GM12878 (cell line): ENCODE data around the gene ME3. TPM values are rescaled to one million over a fixed set of nuclear protein-coding genes. Genes with fewer than 3 reads are reported as not detected.

Experiments used
- ATAC-seq: fragments of 200-7000 bp; cut with Tn5 transposase; 3 replicates; pipeline ENCODE4 v1.9.1; 2020; ENCODE audit warnings: mild to moderate bottlenecking, moderate library complexity
- BruUV-seq: library from RNA; stranded (reverse); fragments of 400-500 nt; replicated peaks from 2 replicates; lab custom pipeline; 2021; lab: Mats Ljungman, UMichigan
- CTCF ChIA-PET: fragments of 300-600 bp; sonication (Branson Sonifier 250); formaldehyde crosslinking; extraction: SDS; loops from one replicate; lab custom pipeline; 2021; ENCODE audit warnings: inconsistent platforms; lab: Yijun Ruan, JAX
- POLR2A ChIA-PET: fragments of 350-600 bp; formaldehyde crosslinking; extraction: SDS; loops from one replicate; lab custom pipeline; 2021; ENCODE audit warnings: inconsistent platforms; lab: Charles Lee
- RAD21 ChIA-PET: fragments of 300-600 bp; sonication (Branson Sonifier 250); formaldehyde crosslinking; loops from one replicate; lab custom pipeline; 2023; ENCODE audit warnings: antibody characterized with exemption; ENCODE audit not compliant: unreplicated experiment; lab: Charles Lee
- SMC1A ChIA-PET: fragments of 300-600 bp; sonication (Branson Sonifier 250); formaldehyde crosslinking; loops from one replicate; lab custom pipeline; 2023; ENCODE audit not compliant: unreplicated experiment, uncharacterized antibody; lab: Charles Lee
- DNase-seq: peaks from one replicate; pipeline ENCODE4 v3.0.0-alpha.2; 2011; ENCODE audit warnings: low read depth, low spot score
- FAIRE-seq: peaks from 3 replicates; lab custom pipeline; 2011; peaks lifted over from hg19 to GRCh38; lab: Jason Lieb, UNC
- H2AFZ ChIP-seq: 2 replicates; pipeline ENCODE4 v1.6.0; 2011; ENCODE audit warnings: low read depth, low read length, control low read depth; ENCODE audit not compliant: control insufficient read depth
- H3K27ac ChIP-seq: 2 replicates; pipeline ENCODE4 v1.5.1; 2011; ENCODE audit warnings: control low read depth; ENCODE audit not compliant: control insufficient read depth, insufficient read depth
- H3K27me3 ChIP-seq, 2 experiments: replicated peaks in 1 of 2; 2 replicates each; pipeline versions ENCODE4 v1.6.0 to v1.6.1; 2011; ENCODE audit warnings: low read length in 1 of 2; ENCODE audit not compliant: control insufficient read depth in 2 of 2, insufficient read depth in 2 of 2
- H3K36me3 ChIP-seq, 2 experiments: 2 replicates each; pipeline ENCODE4 v1.5.1; 2011; ENCODE audit warnings: low read length in 1 of 2; ENCODE audit not compliant: control insufficient read depth in 2 of 2, insufficient read depth in 2 of 2
- H3K4me1 ChIP-seq: 2 replicates; pipeline ENCODE4 v1.6.1; 2011; ENCODE audit warnings: mild to moderate bottlenecking, low read length, moderate library complexity, mixed read lengths; ENCODE audit not compliant: control insufficient read depth, insufficient read depth
- H3K4me2 ChIP-seq: 2 replicates; pipeline ENCODE4 v1.6.0; 2011; ENCODE audit warnings: control low read depth; ENCODE audit not compliant: control insufficient read depth, insufficient read depth
- H3K4me3 ChIP-seq: fragments of 200-600 bp; sonication (generic); 2 replicates; pipeline ENCODE4 v1.5.1; 2016
- H3K79me2 ChIP-seq: 2 replicates; pipeline ENCODE4 v1.6.0; 2011; ENCODE audit warnings: low read length; ENCODE audit not compliant: control insufficient read depth, insufficient read depth
- H3K9ac ChIP-seq: 2 replicates; pipeline ENCODE4 v1.8.0; 2011; ENCODE audit warnings: low read length, control low read depth, mixed read lengths; ENCODE audit not compliant: control insufficient read depth, insufficient read depth
- H3K9me3 ChIP-seq: replicated peaks from 3 replicates; pipeline ENCODE4 v1.5.1; 2011; ENCODE audit warnings: mild to moderate bottlenecking, low read length; ENCODE audit not compliant: control insufficient read depth, insufficient read depth
- H4K20me1 ChIP-seq: 2 replicates; pipeline ENCODE4 v1.6.0; 2011; ENCODE audit not compliant: control insufficient read depth, insufficient read depth
- CBX3 ChIP-seq: fragments of 200-600 bp; sonication (generic); IDR thresholded peaks from 2 replicates; pipeline ENCODE4 v1.6.1; 2016; ENCODE audit warnings: low read depth, borderline replicate concordance
- EP300 ChIP-seq, 2 experiments: fragments of 150-350 bp in 1 of 2; IDR thresholded peaks; 2 replicates each; pipeline ENCODE4 v1.6.1; 2011 to 2012; ENCODE audit warnings: low read depth in 2 of 2, low read length in 2 of 2, borderline replicate concordance in 1 of 2, improper control_type of control experiment in 1 of 2, inconsistent platforms in 1 of 2; ENCODE audit not compliant: control insufficient read depth in 1 of 2
- FOS ChIP-seq: IDR thresholded peaks from 3 replicates; pipeline ENCODE4 v1.6.1; 2011; ENCODE audit warnings: borderline replicate concordance; ENCODE audit not compliant: insufficient read length; ENCODE audit errors: extremely low read depth
- GABPA ChIP-seq: IDR thresholded peaks from 2 replicates; pipeline ENCODE4 v1.6.1; 2014; ENCODE audit warnings: antibody characterized with exemption, low read depth, mild to moderate bottlenecking, inconsistent platforms
- MYB ChIP-seq: fragments of 150-350 bp; IDR thresholded peaks from 2 replicates; pipeline ENCODE4 v1.6.1; 2014; ENCODE audit warnings: mild to moderate bottlenecking, low read depth, low read length, borderline replicate concordance
- NBN ChIP-seq: fragments of 450-650 bp; IDR thresholded peaks from 2 replicates; pipeline ENCODE4 v1.6.1; 2016
- NR2C2 ChIP-seq: IDR thresholded peaks from 2 replicates; pipeline ENCODE4 v1.6.1; 2011; ENCODE audit warnings: borderline replicate concordance, low read depth; ENCODE audit not compliant: control insufficient read depth, insufficient read length
- RAD51 ChIP-seq: fragments of 450-650 bp; IDR thresholded peaks from 2 replicates; pipeline ENCODE4 v1.6.1; 2016; ENCODE audit warnings: moderate library complexity, mild to moderate bottlenecking, inconsistent platforms
- RCOR1 ChIP-seq: conservative IDR thresholded peaks from 2 replicates; pipeline ENCODE4 v1.6.1; 2012; ENCODE audit warnings: low read depth, low read length, improper control_type of control experiment
- SIN3A ChIP-seq: IDR thresholded peaks from 2 replicates; pipeline ENCODE4 v1.6.1; 2012; ENCODE audit warnings: low read depth, low read length, improper control_type of control experiment
- SREBF1 ChIP-seq: IDR thresholded peaks from 2 replicates; pipeline ENCODE4 v1.6.1; 2012; ENCODE audit warnings: mild to moderate bottlenecking, low read length
- TCF3 ChIP-seq: IDR thresholded peaks from 2 replicates; pipeline ENCODE4 v1.6.1; 2012; ENCODE audit warnings: low read depth, mild to moderate bottlenecking, low read length, borderline replicate concordance; ENCODE audit not compliant: insufficient read depth
- TCF7 ChIP-seq: IDR thresholded peaks from 2 replicates; pipeline ENCODE4 v1.6.1; 2014; ENCODE audit warnings: antibody characterized with exemption, borderline replicate concordance
- ZBED1 ChIP-seq: IDR thresholded peaks from 2 replicates; pipeline ENCODE4 v1.6.1; 2016; ENCODE audit warnings: borderline replicate concordance
- ZNF24 ChIP-seq: fragments of 450-650 bp; IDR thresholded peaks from 2 replicates; pipeline ENCODE4 v1.6.1; 2017; ENCODE audit warnings: antibody characterized with exemption, mild to moderate bottlenecking
- WGBS: methylation state at CpG from one replicate; pipeline ENCODE4 v1.1.6; 2016; ENCODE audit warnings: low lambda C conversion rate; ENCODE audit not compliant: insufficient replicate concordance, insufficient coverage; ENCODE audit errors: missing lambda C conversion rate; 5-methylcytosine and 5-hydroxymethylcytosine counted together
- in situ Hi-C: fragments of 300-500 bp; cut with MboI; formaldehyde crosslinking; loops from 9 replicates; pipeline ENCODE4 v1.14.3; 2018; ENCODE audit warnings: mixed read lengths
- intact Hi-C: fragments of 100-400 bp; cut with micrococcal nuclease; formaldehyde crosslinking; loops from one replicate; pipeline ENCODE4 v1.14.2; 2022; ENCODE audit not compliant: unreplicated experiment
- polyA plus RNA-seq, 11 experiments: library from polyadenylated mRNA; depleted of rRNA in 4 of 11; unstranded in 6 of 11; stranded (reverse) in 5 of 11; fragments of >200 nt; fragmentation: Nextera tagmentation in 4 of 11; fragmentation: Illumina TruSeq in 1 of 11; extraction: Ambion mirVana in 4 of 11; extraction: Trizol in 1 of 11; gene quantifications; 1 replicate in 1 of 11; 2 replicates in 10 of 11; pipeline versions ENCODE4 v1.2.1 to v1.2.3, GENCODE V29; 2011 to 2016; ENCODE audit warnings: inconsistent platforms in 2 of 11, missing spikeins in 2 of 11, low read depth in 1 of 11
- total RNA-seq, 4 experiments: library from RNA; depleted of rRNA in 3 of 4; stranded (reverse); fragments of >200 nt in 3 of 4; fragmentation: Illumina TruSeq in 1 of 4; extraction: Trizol in 1 of 4; gene quantifications; 2 replicates each; pipeline versions ENCODE4 v1.2.1 to v1.2.3, GENCODE V29; 2013 to 2021
- TF ChIP-seq, protein P1 (sequence below): fragments of 450-650 bp; IDR thresholded peaks from 2 replicates; pipeline ENCODE4 v1.6.1; 2017; ENCODE audit warnings: mild to moderate bottlenecking, low read depth, inconsistent platforms; ENCODE audit not compliant: poor library complexity, severe bottlenecking
- TF ChIP-seq, protein P2 (sequence below): IDR thresholded peaks from 2 replicates; pipeline ENCODE4 v1.6.1; 2011; ENCODE audit warnings: mild to moderate bottlenecking, low read depth, low read length, moderate library complexity; ENCODE audit not compliant: insufficient replicate concordance
- TF ChIP-seq, protein P3 (sequence below): IDR thresholded peaks from 2 replicates; pipeline ENCODE4 v1.6.1; 2011; ENCODE audit warnings: borderline replicate concordance, low read depth, mild to moderate bottlenecking, moderate library complexity, low read length; ENCODE audit not compliant: insufficient read depth, poor library complexity, severe bottlenecking

ME3 gene
- total and polyA plus RNA-seq, 10 of the 15 experiments (the other 5 are each of a cell fraction or from before 2014, with no cell fraction given), result 0.06 to 0.40 (median 0.19) TPM; not detected in 2

DNA sequence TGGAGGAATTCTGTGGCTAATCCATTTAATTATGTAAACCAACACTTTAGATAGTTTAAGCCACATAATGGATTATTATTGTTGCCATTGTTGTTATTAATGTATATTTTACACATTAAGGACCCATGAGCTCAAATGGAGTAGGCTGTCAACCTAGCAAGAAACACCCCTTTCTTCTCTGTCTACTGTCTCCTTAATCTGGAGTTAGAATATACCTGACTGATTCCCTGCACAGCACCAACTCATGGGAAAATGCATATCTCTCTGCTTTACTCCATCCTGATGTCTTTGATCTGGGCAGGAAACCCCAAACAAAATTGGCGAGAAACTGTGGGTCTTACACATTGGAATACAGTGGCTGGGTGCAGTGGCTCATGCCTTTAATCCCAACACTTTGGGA lies 24.0 kb upstream of the ME3 start:
- CTCF ChIA-PET, result interaction anchor here (0.9 to 1.4 kb wide), 2 partner anchors 12 to 20 kb away, joined by 3 read pairs; no protein-coding TSS in a partner anchor
- 56% methylated on average over 1 of the region's 1 CpG for WGBS
- intact Hi-C loops, result no loop called here

DNA sequence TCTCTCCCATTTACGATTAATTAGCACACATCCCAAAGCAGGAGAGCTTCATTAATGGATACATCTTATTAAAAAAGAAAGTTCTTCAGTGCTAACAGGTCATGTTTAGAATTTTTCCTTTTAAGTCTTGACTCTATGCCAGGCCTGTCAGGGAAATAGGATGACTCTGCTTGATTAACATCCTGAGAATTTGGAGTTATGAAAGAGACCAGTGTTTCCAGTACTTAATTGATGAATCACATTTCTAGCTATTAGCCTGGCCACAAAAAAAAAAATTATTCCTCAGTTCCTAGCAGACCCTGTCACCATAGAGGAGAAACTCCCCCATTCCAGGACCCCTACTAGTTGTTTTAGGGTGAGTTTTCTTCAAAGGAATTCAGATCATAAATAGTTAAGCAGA lies 23.6 kb upstream of the ME3 start:
- H3K9ac ChIP-seq, result no peak overlapping the region
- in situ Hi-C loops (no loop called here), intact Hi-C loops (no loop called here)
- no peaks in the 10 kb centered on the region for H3K79me2 ChIP-seq
- no peak overlapping the region for H3K4me2 ChIP-seq
- BruUV-seq, result no TSS peak
- no peak overlapping the region for H2AFZ ChIP-seq
- no peaks in the 10 kb centered on the region for H3K36me3 ChIP-seq
- ChIA-PET CTCF (interaction anchor here (0.8 to 1.4 kb wide), 3 partner anchors 12 to 20 kb away, joined by 3 read pairs; no protein-coding TSS in a partner anchor), RAD21 (interaction anchor here (0.6 kb wide), 1 partner anchor 43 kb away, joined by 3 read pairs; no protein-coding TSS in a partner anchor), POLR2A (no interaction called here), SMC1A (interaction anchor here (1.2 to 1.6 kb wide), 3 partner anchors 8 to 11 kb away, joined by 3 read pairs; no protein-coding TSS in a partner anchor)
- ATAC-seq, result no peak
- WGBS, result 67% methylated on average over 1 of the region's 1 CpG
- DNase-seq, result no peak
- FAIRE-seq, result no peak
- H4K20me1 ChIP-seq, result no peaks in the 10 kb centered on the region
- no peaks in the 10 kb centered on the region for H3K9me3 ChIP-seq
- H3K4me1 ChIP-seq, result no peaks in the 10 kb centered on the region
- no peak overlapping the region for H3K4me3 ChIP-seq
- H3K27ac ChIP-seq, result no peak overlapping the region
- peaks cover 0 to 4% of the 10 kb centered on the region in 2 experiments; a peak in 1 of 4 replicates for H3K27me3 ChIP-seq
- TF ChIP-seq SREBF1 (no peak), MYB (no peak), ZBED1 (no peak), FOS (no peak)
- TF ChIP-seq, protein P1, sequence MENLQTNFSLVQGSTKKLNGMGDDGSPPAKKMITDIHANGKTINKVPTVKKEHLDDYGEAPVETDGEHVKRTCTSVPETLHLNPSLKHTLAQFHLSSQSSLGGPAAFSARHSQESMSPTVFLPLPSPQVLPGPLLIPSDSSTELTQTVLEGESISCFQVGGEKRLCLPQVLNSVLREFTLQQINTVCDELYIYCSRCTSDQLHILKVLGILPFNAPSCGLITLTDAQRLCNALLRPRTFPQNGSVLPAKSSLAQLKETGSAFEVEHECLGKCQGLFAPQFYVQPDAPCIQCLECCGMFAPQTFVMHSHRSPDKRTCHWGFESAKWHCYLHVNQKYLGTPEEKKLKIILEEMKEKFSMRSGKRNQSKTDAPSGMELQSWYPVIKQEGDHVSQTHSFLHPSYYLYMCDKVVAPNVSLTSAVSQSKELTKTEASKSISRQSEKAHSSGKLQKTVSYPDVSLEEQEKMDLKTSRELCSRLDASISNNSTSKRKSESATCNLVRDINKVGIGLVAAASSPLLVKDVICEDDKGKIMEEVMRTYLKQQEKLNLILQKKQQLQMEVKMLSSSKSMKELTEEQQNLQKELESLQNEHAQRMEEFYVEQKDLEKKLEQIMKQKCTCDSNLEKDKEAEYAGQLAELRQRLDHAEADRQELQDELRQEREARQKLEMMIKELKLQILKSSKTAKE, result no peak
- TF ChIP-seq, protein P2, sequence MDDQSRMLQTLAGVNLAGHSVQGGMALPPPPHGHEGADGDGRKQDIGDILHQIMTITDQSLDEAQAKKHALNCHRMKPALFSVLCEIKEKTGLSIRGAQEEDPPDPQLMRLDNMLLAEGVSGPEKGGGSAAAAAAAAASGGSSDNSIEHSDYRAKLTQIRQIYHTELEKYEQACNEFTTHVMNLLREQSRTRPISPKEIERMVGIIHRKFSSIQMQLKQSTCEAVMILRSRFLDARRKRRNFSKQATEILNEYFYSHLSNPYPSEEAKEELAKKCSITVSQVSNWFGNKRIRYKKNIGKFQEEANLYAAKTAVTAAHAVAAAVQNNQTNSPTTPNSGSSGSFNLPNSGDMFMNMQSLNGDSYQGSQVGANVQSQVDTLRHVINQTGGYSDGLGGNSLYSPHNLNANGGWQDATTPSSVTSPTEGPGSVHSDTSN, result no peak
- TF ChIP-seq, protein P3, sequence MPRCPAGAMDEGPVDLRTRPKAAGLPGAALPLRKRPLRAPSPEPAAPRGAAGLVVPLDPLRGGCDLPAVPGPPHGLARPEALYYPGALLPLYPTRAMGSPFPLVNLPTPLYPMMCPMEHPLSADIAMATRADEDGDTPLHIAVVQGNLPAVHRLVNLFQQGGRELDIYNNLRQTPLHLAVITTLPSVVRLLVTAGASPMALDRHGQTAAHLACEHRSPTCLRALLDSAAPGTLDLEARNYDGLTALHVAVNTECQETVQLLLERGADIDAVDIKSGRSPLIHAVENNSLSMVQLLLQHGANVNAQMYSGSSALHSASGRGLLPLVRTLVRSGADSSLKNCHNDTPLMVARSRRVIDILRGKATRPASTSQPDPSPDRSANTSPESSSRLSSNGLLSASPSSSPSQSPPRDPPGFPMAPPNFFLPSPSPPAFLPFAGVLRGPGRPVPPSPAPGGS, result no peak

More for the DNA sequence above, 24.0 kb upstream of the ME3 start:
- H2AFZ ChIP-seq, result no peak overlapping the region
- DNase-seq (no peak), ATAC-seq (no peak), FAIRE-seq (no peak)
- POLR2A ChIA-PET, result no interaction called here
- no peaks in the 10 kb centered on the region for H3K79me2 ChIP-seq
- H3K27me3 ChIP-seq, result peaks cover 0 to 4% of the 10 kb centered on the region in 2 experiments; a peak in 1 of 4 replicates
- no TSS peak for BruUV-seq
- no peak overlapping the region for H3K9ac ChIP-seq
- H3K9me3 ChIP-seq, result no peaks in the 10 kb centered on the region
- H3K36me3 ChIP-seq, result no peaks in the 10 kb centered on the region
- TF ChIP-seq SIN3A (no peak), TCF3 (no peak), CBX3 (no peak), RAD51 (no peak), ZNF24 (no peak), GABPA (no peak), EP300 (IDR thresholded peaks at IDR 0.05; ENCODE audit: borderline replicate concordance in 1 of 2, control insufficient read depth in 1 of 2, low read depth in 2 of 2, low read length in 2 of 2) (no peak), NR2C2 (no peak), RCOR1 (no peak), TCF7 (no peak), NBN (no peak)
- RAD21 ChIA-PET, result interaction anchor here (0.6 kb wide), 1 partner anchor 42 kb away, joined by 3 read pairs; no protein-coding TSS in a partner anchor
- no peak overlapping the region for H3K4me3 ChIP-seq
- no peak overlapping the region for H3K4me2 ChIP-seq
- in situ Hi-C loops, result no loop called here
- H3K27ac ChIP-seq, result no peak overlapping the region
- H3K4me1 ChIP-seq, result no peaks in the 10 kb centered on the region
- no peaks in the 10 kb centered on the region for H4K20me1 ChIP-seq
- SMC1A ChIA-PET, result interaction anchor here (1.2 to 1.6 kb wide), 3 partner anchors 9 to 12 kb away, joined by 3 read pairs; no protein-coding TSS in a partner anchor
